H1 (cell line): ENCODE measurements around the gene GLUL. TPM values are rescaled to one million over a fixed set of nuclear protein-coding genes. Genes with fewer than 3 reads are reported as not detected.

Experiments used
- CTCF ChIA-PET: fragments of 300-600 bp; sonication (Branson Sonifier 250); formaldehyde crosslinking; loops from one replicate; lab custom pipeline; 2021; ENCODE audit not compliant: partially characterized antibody; lab: Charles Lee
- POLR2A ChIA-PET: fragments of 300-600 bp; sonication (Branson Sonifier 250); formaldehyde crosslinking; loops from one replicate; lab custom pipeline; 2021; ENCODE audit warnings: inconsistent platforms; ENCODE audit not compliant: partially characterized antibody; lab: Charles Lee
- DNase-seq, 2 experiments: peaks; one replicate each; pipeline versions ENCODE4 v3.0.0 to v3.0.0-alpha.2; 2010 to 2022; ENCODE audit warnings: low spot score in 2 of 2, low read depth in 1 of 2, mixed read lengths in 1 of 2
- FAIRE-seq: peaks from 2 replicates; lab custom pipeline; 2011; peaks lifted over from hg19 to GRCh38; lab: Jason Lieb, UNC
- H2AFZ ChIP-seq: 2 replicates; pipeline ENCODE4 v1.8.1; 2012; ENCODE audit warnings: low read length, inconsistent platforms
- H2AK5ac ChIP-seq: 2 replicates; pipeline ENCODE4 v1.6.1; 2013; ENCODE audit warnings: low read depth, low read length
- H2BK120ac ChIP-seq: replicated peaks from 2 replicates; pipeline ENCODE3; 2013; ENCODE audit warnings: low read depth, low read length, inconsistent platforms
- H2BK12ac ChIP-seq: 2 replicates; pipeline ENCODE4 v1.6.1; 2013; ENCODE audit warnings: low read depth, low read length
- H2BK15ac ChIP-seq: 2 replicates; pipeline ENCODE4 v1.6.1; 2013; ENCODE audit warnings: low read length
- H2BK20ac ChIP-seq: 2 replicates; pipeline ENCODE4 v1.6.1; 2013; ENCODE audit warnings: low read length
- H2BK5ac ChIP-seq: 2 replicates; pipeline ENCODE4 v1.6.1; 2013; ENCODE audit warnings: low read depth, low read length
- H3K14ac ChIP-seq: 2 replicates; pipeline ENCODE4 v1.6.1; 2013; ENCODE audit warnings: inconsistent platforms; ENCODE audit not compliant: insufficient read length
- H3K18ac ChIP-seq: 2 replicates; pipeline ENCODE4 v1.6.1; 2013; ENCODE audit warnings: low read length; ENCODE audit errors: extremely low read depth
- H3K23ac ChIP-seq: 2 replicates; pipeline ENCODE4 v1.6.1; 2013; ENCODE audit warnings: inconsistent platforms; ENCODE audit not compliant: insufficient read length
- H3K23me2 ChIP-seq: 2 replicates; pipeline ENCODE4 v1.6.1; 2013; ENCODE audit warnings: low read depth, low read length
- H3K27ac ChIP-seq: 2 replicates; pipeline ENCODE4 v1.6.1; 2011; ENCODE audit warnings: low read depth, low read length, inconsistent platforms
- H3K27me3 ChIP-seq, 4 experiments: replicated peaks in 1 of 4; 1 replicate in 1 of 4; 2 replicates in 3 of 4; pipeline versions ENCODE4 v1.6.1 to v1.8.1; 2011 to 2013; ENCODE audit warnings: low read length in 3 of 4, mild to moderate bottlenecking in 3 of 4, inconsistent platforms in 2 of 4, mixed read lengths in 2 of 4, moderate library complexity in 1 of 4; ENCODE audit not compliant: control insufficient read depth in 3 of 4, insufficient read depth in 3 of 4; ENCODE audit errors: extremely low read depth in 1 of 4
- H3K36me3 ChIP-seq, 4 experiments: 2 replicates each; pipeline versions ENCODE4 v1.6.1 to v1.8.1; 2011 to 2013; ENCODE audit warnings: mild to moderate bottlenecking in 4 of 4, low read length in 3 of 4, moderate library complexity in 2 of 4, control low read depth in 1 of 4, inconsistent platforms in 1 of 4; ENCODE audit not compliant: insufficient read depth in 4 of 4, control insufficient read depth in 2 of 4
- H3K4ac ChIP-seq: replicated peaks from 2 replicates; pipeline ENCODE3; 2013; ENCODE audit warnings: low read length, low read depth, mixed read lengths, inconsistent platforms; ENCODE audit not compliant: insufficient read length
- H3K4me1 ChIP-seq, 4 experiments: replicated peaks in 1 of 4; 1 replicate in 1 of 4; 2 replicates in 3 of 4; pipeline versions ENCODE4 v1.6.1 to v1.8.1; 2011 to 2013; ENCODE audit warnings: low read length in 3 of 4, inconsistent platforms in 2 of 4, mixed read lengths in 1 of 4; ENCODE audit not compliant: insufficient read depth in 4 of 4, control insufficient read depth in 3 of 4
- H3K4me2 ChIP-seq, 2 experiments: 2 replicates each; pipeline versions ENCODE4 v1.6.1 to v1.8.1; 2011 to 2013; ENCODE audit warnings: low read depth in 2 of 2, low read length in 2 of 2, control low read depth in 1 of 2, inconsistent platforms in 1 of 2, mild to moderate bottlenecking in 1 of 2; ENCODE audit not compliant: insufficient read depth in 1 of 2
- H3K4me3 ChIP-seq, 4 experiments: fragments of 200-600, 300-600 bp in 1 of 4; sonication (generic), shearing (Covaris generic), sonication (Bioruptor Twin) in 1 of 4; 2 replicates each; pipeline versions ENCODE4 v1.5.1 to v1.8.1; 2011 to 2016; ENCODE audit warnings: low read length in 4 of 4, low read depth in 3 of 4, control low read depth in 2 of 4, inconsistent platforms in 2 of 4, mild to moderate bottlenecking in 2 of 4, mixed read lengths in 1 of 4, moderate library complexity in 1 of 4; ENCODE audit not compliant: insufficient read depth in 2 of 4; ENCODE audit errors: extremely low read depth in 1 of 4
- H3K56ac ChIP-seq: replicated peaks from 2 replicates; pipeline ENCODE3; 2013; ENCODE audit warnings: low read depth, mild to moderate bottlenecking, mixed read lengths, low read length, inconsistent platforms; ENCODE audit not compliant: insufficient read length
- H3K79me1 ChIP-seq: 2 replicates; pipeline ENCODE4 v1.6.1; 2013; ENCODE audit warnings: low read depth, low read length, control low read depth
- H3K79me2 ChIP-seq, 2 experiments: 2 replicates each; pipeline versions ENCODE4 v1.6.1 to v1.8.1; 2012 to 2013; ENCODE audit warnings: low read length in 2 of 2, mild to moderate bottlenecking in 2 of 2, inconsistent platforms in 1 of 2; ENCODE audit not compliant: insufficient read depth in 2 of 2, control insufficient read depth in 1 of 2
- H3K9ac ChIP-seq, 4 experiments: replicated peaks in 1 of 4; 1 replicate in 1 of 4; 2 replicates in 3 of 4; pipeline versions ENCODE4 v1.6.1 to v1.8.1; 2011 to 2013; ENCODE audit warnings: low read depth in 3 of 4, low read length in 3 of 4, control low read depth in 2 of 4, mild to moderate bottlenecking in 2 of 4, moderate library complexity in 2 of 4, inconsistent platforms in 1 of 4; ENCODE audit errors: extremely low read depth in 1 of 4
- H3K9me3 ChIP-seq, 2 experiments: 2 replicates each; pipeline versions ENCODE4 v1.6.1 to v1.8.1; 2012 to 2013; ENCODE audit warnings: mild to moderate bottlenecking in 2 of 2, moderate library complexity in 2 of 2, control low read depth in 1 of 2, inconsistent platforms in 1 of 2, low read depth in 1 of 2, low read length in 1 of 2, mixed read lengths in 1 of 2; ENCODE audit not compliant: insufficient read depth in 2 of 2
- H4K20me1 ChIP-seq, 2 experiments: replicated peaks in 1 of 2; 2 replicates each; pipeline versions ENCODE3 to v1.8.1; 2011 to 2013; ENCODE audit warnings: inconsistent platforms in 2 of 2, low read length in 2 of 2, mild to moderate bottlenecking in 1 of 2; ENCODE audit not compliant: insufficient read depth in 2 of 2, control insufficient read depth in 1 of 2
- H4K5ac ChIP-seq: 2 replicates; pipeline ENCODE4 v1.6.1; 2013; ENCODE audit warnings: low read length, low read depth, mixed read lengths, inconsistent platforms; ENCODE audit not compliant: insufficient read length
- H4K8ac ChIP-seq: 2 replicates; pipeline ENCODE4 v1.8.0; 2013; ENCODE audit warnings: mild to moderate bottlenecking, moderate library complexity, low read length, inconsistent platforms; ENCODE audit not compliant: insufficient read depth; ENCODE audit errors: extremely low read depth
- H4K91ac ChIP-seq: replicated peaks from 2 replicates; pipeline ENCODE3; 2013; ENCODE audit warnings: low read length, mixed read lengths, inconsistent platforms; ENCODE audit not compliant: insufficient read length
- NRF1 ChIP-seq: IDR thresholded peaks from 2 replicates; pipeline ENCODE4 v1.6.1; 2011; ENCODE audit warnings: mild to moderate bottlenecking, low read depth, low read length, improper control_type of control experiment
- SAP30 ChIP-seq: fragments of 300-600 bp; sonication (generic); IDR thresholded peaks from 2 replicates; pipeline ENCODE4 v1.7.1; 2012; ENCODE audit warnings: low read length, moderate library complexity, mild to moderate bottlenecking, inconsistent platforms; ENCODE audit not compliant: insufficient read depth, insufficient replicate concordance
- WGBS, 2 experiments: shearing (Covaris generic) in 1 of 2; methylation state at CpG; one replicate each; pipeline versions ENCODE4 v1.1.6 to v1.1.7; 2013 to 2015; ENCODE audit warnings: low lambda C conversion rate in 2 of 2, mixed read lengths in 2 of 2, inconsistent platforms in 1 of 2, low coverage in 1 of 2, missing lambda C conversion rate in 1 of 2; ENCODE audit not compliant: insufficient replicate concordance in 2 of 2, insufficient coverage in 1 of 2, insufficient read length in 1 of 2; ENCODE audit errors: extremely low coverage in 1 of 2, missing lambda C conversion rate in 1 of 2; 5-methylcytosine and 5-hydroxymethylcytosine counted together
- polyA plus RNA-seq, 7 experiments: library from polyadenylated mRNA; depleted of rRNA in 3 of 7; stranded (reverse) in 5 of 7; unstranded in 2 of 7; fragments of >200 nt in 5 of 7; fragments of 200-250 nt in 2 of 7; gene quantifications; 1 replicate in 5 of 7; 2 replicates in 1 of 7; 4 replicates in 1 of 7; pipeline versions ENCODE4 v1.2.1 to v1.2.3, GENCODE V29; 2011 to 2013; ENCODE audit warnings: missing spikeins in 2 of 7, mixed read lengths in 2 of 7
- total RNA-seq: library from RNA; stranded (reverse); fragmentation: NEBNext Ultra II Directional; extraction: Animal tissue kit (Norgen Biotek cat#: 25700); gene quantifications from 2 replicates; pipeline ENCODE4 v1.2.1, GENCODE V29; 2021

The GLUL gene
- total and polyA plus RNA-seq, 2 of the 8 experiments (the other 6 are each of a cell fraction or from before 2014, with no cell fraction given): 261 to 453 TPM

GRCh38 chr1:182357171-182357570 lies 34.4 kb downstream of the GLUL start:
- H2BK15ac ChIP-seq: no peak overlapping the region
- H3K4me1 ChIP-seq: peaks cover 2 to 14% (median 7%) of the 10 kb centered on the region in 4 experiments; a peak in 5 of 7 replicates
- no peaks in the 10 kb centered on the region for H3K9me3 ChIP-seq
- no peak overlapping the region for H4K5ac ChIP-seq
- WGBS, 2 experiments: 81% methylated on average over 2 of the region's 2 CpGs; no CpG with 5 or more reads in 1 of the 2 experiments
- H3K4me2 ChIP-seq: 0 out of 4 replicates have a peak overlapping the region, but pooled peaks of 1 of the 2 experiments have one; percentile 28
- FAIRE-seq: no peak
- DNase-seq: no peak
- no peak overlapping the region for H3K14ac ChIP-seq
- no peak overlapping the region for H3K27ac ChIP-seq
- ChIA-PET POLR2A (interaction anchor here (1.4 kb wide), 1 partner anchor 30 kb away, joined by 4 read pairs; no protein-coding TSS in a partner anchor), CTCF (interaction anchor here (1.3 to 7.5 kb wide), 2 partner anchors 13 to 39 kb away, joined by 3 to 27 read pairs; no protein-coding TSS in a partner anchor)
- H3K79me2 ChIP-seq: no peaks in the 10 kb centered on the region
- no peak overlapping the region for H4K8ac ChIP-seq
- H2AK5ac ChIP-seq: no peak overlapping the region
- H3K4ac ChIP-seq: no peak overlapping the region
- no peaks in the 10 kb centered on the region for H3K36me3 ChIP-seq
- no peaks in the 10 kb centered on the region for H4K20me1 ChIP-seq
- H3K79me1 ChIP-seq: no peaks in the 10 kb centered on the region
- H2BK12ac ChIP-seq: no peak overlapping the region
- no peaks in the 10 kb centered on the region for H3K27me3 ChIP-seq
- H2BK20ac ChIP-seq: no peak overlapping the region
- no peak overlapping the region for H3K56ac ChIP-seq
- H4K91ac ChIP-seq: no peak overlapping the region
- H2BK5ac ChIP-seq: no peak overlapping the region
- no peak overlapping the region for H3K4me3 ChIP-seq
- no peak overlapping the region for H3K18ac ChIP-seq
- no peak overlapping the region for H3K9ac ChIP-seq
- no peak overlapping the region for H2AFZ ChIP-seq
- H2BK120ac ChIP-seq: no peak overlapping the region
- no peak overlapping the region for H3K23ac ChIP-seq
- no peaks in the 10 kb centered on the region for H3K23me2 ChIP-seq
- no peak for TF ChIP-seq SAP30
- TF ChIP-seq NRF1: no peak
